ELR (cell line): Measurements from ENCODE around the gene TENM4.
A peak's percentile ranks its signal among the peaks of the same experiment; 100 is the strongest.
"Not testable (repeated sequence)": the region's sequence is repeated elsewhere in the genome, so short reads cannot be mapped to it uniquely, and the experiment has no call there.

ENCODE experiments used
- DNase-seq: peaks from one replicate; pipeline ENCODE4 v3.0.0-alpha.2; 2015; ENCODE audit warnings: low read depth

The TENM4 gene

GRCh38 chr11:79019975-79020374 is 420.9 kb downstream of the TENM4 start:
- DNase-seq, result no peak

GRCh38 chr11:79019277-79019676 is 421.6 kb downstream of the TENM4 start:
- no peak for DNase-seq

- DNase-seq, result peak; percentile 20
Observed at GRCh38 chr11:79018371-79018849, 422.4 kb downstream of the TENM4 start.

DNA sequence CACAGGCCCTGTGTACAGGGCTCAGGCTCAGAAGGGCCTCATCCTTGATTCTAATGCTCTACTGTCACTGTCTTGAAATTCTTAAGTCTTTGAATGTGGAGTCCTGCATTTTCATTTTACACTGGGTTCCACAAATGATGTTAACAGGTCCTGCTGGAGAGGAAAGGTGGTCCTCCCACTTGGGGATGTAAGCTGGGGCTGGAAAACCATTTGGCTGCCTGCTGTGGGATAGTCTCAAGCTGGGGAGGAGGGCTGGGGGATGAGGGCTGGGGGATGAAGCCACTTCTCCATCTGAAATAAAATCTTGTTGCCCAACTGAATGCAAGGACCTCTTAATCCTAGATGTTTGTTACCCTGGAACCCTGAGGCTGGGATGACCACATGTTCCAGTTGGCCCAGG is 423.0 kb downstream of the TENM4 start:
- DNase-seq, result no peak

- no peak for DNase-seq
Observed at GRCh38 chr11:79013509-79013908, 427.3 kb downstream of the TENM4 start.

- DNase-seq, result no peak
Observed at GRCh38 chr11:79011357-79011756, 429.5 kb downstream of the TENM4 start.

- no peak for DNase-seq
Observed at GRCh38 chr11:79007771-79008402, 432.9 kb downstream of the TENM4 start.

DNA sequence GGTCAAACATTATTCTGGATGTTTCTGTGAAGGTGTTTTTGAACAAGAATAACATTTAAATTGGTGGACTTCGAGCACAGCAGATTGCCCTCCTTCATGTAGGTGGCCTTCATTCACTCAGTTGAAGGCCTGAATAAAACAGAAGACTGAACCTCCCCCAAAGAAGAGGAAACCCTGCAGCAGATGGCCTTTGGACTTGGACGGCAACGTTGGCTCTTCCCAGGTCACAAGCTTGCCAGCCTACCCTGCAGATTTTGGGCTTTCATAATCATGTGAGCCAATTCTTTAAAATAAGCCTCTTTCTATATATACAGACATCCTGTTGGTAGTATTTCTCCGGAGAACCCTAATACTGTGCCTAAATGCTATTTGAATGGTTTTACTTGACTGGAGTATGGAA is 434.0 kb downstream of the TENM4 start:
- DNase-seq, result no peak

DNA sequence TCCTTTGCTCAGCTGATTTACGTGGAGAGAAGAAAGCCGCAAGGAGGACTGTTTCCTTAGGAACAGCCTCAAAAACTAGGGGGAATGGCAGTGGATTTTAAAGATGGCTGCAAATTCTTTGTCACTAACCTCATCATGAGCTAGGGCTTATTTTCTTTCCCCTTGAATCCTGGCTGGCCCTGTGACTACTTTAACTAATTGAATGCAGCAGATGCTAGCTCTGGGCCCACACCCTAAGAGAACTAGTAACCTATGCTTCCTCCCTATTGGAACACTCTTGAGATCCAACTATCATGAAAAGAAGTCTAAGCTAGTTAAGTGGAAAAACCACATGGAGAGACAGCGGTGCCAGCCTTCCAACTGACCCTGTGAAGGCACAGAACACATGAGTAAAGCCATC is 444.8 kb downstream of the TENM4 start:
- no peak for DNase-seq

DNA sequence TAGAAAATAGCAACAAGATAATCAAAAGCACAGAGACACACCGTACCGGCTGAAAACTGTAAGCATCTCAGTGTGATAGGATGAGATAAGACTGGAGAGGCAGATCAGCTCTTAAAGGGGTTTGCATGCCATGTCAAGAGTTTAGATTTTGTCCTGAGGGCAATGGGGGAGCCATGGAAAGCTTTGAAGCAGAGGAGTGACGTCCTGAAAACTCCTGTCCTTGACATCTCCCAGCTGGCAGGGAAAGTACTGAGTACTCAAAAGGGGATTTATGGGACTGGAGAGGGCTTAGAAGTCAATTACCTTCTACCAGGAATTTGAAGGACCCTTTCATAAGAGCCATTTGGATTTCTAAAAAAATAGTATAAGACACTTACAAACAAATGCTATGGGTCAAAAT is 445.7 kb downstream of the TENM4 start:
- DNase-seq, result no peak

- DNase-seq, result no peak
Observed at GRCh38 chr11:78993802-78994430, 446.9 kb downstream of the TENM4 start.

DNA sequence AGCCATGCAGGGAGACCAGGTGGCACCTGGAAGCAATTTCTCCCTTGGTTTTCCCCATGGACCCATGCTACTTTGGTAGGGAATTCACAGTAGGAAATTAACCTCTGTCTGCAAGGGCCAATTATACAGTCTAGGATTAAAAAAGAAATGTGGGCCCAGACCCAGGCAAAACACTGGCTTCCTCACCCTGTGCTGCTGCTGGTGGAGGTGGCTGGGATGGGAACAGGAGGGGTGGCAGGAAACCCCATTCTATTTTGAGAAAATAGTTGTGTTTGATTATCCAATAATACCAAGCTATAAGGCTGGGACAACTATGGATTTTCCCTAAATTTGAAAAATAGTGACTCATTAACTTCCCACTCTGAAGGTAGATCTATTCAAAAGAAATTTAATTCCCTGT is 449.1 kb downstream of the TENM4 start:
- no peak for DNase-seq

DNA sequence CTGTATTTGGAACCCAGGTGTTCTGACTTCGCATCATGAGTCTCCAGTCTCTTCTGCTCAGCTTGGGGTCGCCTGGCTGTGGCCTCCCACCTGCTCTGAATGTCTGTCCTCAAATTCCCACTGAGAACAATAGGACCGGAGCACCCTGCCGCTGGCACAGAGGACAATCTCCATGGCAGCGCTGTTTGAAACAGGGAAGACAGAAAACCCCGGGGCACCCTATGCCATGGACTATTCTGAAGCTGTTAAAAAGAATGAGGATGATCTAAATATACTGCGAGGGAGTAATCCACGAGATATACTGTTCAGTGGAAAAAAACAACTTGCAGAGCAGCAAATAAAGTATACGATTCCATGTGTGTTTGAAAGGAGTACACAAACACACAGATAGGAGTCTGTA is 450.6 kb downstream of the TENM4 start:
- no peak for DNase-seq

DNA sequence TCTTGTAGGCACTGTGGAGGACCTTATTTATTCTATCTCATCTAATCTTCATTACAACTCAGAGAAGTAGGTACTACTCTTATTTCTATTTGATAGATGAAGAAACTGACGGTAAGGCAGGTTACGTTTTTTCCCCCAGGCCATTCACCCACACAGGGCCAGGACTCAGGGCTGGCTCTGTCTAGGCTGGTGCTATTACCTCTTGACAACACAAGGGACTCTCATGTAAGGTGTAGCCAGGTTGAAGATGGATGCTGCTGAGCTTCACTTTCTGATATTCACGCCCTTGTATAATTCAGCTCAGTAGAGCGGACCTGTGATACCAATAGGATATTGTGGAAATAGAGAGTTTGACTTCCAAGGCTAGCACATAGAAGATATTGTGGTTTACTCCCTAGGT is 453.1 kb downstream of the TENM4 start:
- no peak for DNase-seq

GRCh38 chr11:78986305-78986704 is 454.5 kb downstream of the TENM4 start:
- no peak for DNase-seq

DNA sequence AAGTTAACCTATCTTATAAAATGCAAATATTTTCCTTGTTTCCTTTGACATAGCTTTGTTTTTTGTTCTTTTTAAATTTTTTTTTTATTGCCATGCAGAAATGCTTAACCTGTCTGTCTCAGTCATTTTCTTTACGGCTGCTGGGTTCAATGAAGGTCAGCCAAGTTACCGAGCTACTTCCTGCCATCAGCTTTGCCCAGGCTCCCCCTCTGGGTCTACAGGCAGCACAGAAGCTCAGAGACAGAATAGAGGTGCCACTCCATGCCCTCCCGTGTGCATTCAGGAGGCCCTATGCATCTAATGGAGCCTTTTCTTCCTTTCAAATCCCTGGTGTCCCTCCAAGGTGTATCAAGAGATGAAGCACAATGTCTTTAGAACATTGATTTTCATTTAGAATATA is 455.2 kb downstream of the TENM4 start:
- DNase-seq, result no peak

GRCh38 chr11:78982473-78982872 is 458.4 kb downstream of the TENM4 start:
- DNase-seq, result no peak

DNA sequence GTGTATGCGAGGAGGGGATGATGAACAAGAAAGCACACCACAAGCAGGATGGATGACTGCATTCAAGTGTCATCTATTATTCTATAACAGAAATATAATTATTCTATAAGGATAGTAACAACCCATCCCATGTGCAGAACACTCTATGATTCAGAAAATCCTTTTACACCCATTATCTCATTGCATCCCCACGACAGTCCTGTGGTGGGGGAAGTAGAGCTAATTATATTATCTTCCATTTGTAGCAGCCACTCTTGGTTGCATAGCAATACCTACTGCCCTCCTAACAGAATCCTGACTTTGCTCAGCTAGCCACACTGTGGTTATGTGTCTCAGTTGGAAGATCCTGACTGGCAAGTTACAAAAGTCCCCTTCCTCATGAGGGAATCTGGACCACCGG is 459.7 kb downstream of the TENM4 start:
- DNase-seq, result no peak

DNA sequence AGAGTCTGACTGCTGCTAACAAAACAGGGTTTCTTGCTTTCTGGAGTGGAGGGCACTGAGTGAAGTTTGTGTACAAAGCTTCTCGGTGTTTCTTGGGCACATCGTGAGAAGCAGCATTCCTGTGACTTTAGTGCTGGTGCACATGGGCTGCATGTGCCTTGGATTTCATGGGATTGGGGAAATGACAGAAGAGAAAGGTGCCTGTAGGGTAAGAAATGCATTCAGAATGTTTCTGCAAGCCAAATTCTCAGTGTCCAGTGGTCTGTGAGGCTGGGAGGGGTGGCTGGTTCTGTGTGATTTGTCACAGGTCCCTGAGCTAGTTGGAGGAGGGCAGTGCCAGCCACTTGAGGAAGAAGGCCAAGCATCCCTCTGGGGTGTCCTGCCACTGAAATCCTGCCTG is 462.0 kb downstream of the TENM4 start:
- no peak for DNase-seq

GRCh38 chr11:78977848-78978247 is 463.0 kb downstream of the TENM4 start:
- DNase-seq, result not testable (repeated sequence)

DNA sequence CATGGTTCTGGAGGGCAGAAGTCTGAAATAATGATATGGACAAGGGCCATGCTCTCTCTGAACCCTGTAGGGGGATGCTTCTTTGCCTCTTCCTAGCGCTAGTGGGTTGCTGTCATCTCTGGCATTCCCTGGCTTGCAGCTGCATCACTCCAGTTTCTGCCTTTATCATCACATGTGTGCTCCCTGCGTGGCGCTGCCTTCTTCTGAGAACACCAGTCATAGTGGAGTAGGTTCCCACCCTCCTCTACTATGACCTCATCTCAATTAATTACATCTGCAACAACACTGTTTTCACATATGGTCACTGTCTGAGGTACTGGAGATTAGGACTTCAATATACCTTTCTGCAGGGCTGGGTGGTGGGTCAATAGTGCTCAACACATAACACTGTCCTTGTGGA is 463.8 kb downstream of the TENM4 start:
- DNase-seq, result no peak

- no peak for DNase-seq
Observed at GRCh38 chr11:78975081-78975480, 465.7 kb downstream of the TENM4 start.

DNA sequence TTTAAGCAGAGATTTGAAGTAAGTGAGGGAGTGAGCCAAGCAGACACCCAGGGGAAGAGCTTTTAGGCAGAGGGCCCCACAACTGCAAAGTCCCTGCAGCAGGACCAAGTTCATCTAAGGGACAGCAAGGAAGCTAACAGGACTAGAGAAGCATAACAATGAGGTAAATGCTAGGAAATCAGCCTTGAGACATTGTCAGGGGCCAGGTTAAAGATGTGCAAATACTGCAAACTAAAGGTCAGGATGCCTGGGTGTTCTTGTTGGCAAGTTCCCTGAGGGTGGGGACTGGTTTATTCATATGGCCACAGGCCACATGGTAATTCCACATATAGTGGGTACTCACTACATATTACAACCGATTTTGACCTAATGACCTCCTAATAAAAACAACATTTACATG is 467.0 kb downstream of the TENM4 start:
- no peak for DNase-seq

- no peak for DNase-seq
Observed at GRCh38 chr11:78972590-78972989, 468.2 kb downstream of the TENM4 start.
